ENCODE results near the gene EIF2A.
"Not testable (repeated sequence)": the region's sequence is repeated elsewhere in the genome, so short reads cannot be mapped to it uniquely, and the experiment has no call there.

The EIF2A gene

GRCh38 chr3:150603153-150603979 lies 56.8 kb downstream of the EIF2A start, which contains the start of gene SELENOT:
TSS of gene SELENOT (plus strand) at chr3:150603321. CDS start at chr3:150603363, 42 bp downstream.
- DNase-seq: peak; percentile 90

- no peak for DNase-seq
Observed at GRCh38 chr3:150603980-150604319, 57.4 kb downstream of the EIF2A start.

DNA sequence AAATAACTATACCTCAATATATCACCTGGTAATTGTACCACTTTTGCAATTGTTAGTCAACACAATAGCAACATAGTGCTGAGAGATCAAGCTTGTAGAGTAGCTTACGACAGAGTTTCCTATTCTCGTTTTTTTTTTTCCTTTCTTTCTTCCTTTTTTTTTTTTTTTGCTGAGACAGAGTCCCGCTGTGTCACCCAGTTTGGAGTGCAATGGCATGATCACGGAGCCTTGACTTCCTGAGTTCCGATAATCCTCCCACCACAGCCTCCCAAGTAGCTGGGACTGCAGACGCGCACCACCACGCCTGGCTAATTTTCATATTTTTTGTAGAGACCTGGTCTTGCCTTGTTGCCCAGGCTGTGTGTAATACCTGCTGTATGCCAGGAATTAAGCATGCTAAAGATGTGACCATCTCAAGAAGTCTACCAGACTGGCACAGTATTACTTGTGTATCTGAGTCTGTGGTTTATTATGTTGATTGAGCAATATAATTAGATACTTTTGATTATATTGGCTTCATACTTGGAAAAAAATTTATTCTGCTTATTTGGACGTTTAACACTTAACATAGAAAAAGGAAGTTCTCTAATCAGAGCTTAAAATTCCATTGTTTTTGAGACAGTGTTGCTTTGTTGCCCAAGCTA lies 59.5 kb downstream of the EIF2A start:
- DNase-seq: no peak

DNA sequence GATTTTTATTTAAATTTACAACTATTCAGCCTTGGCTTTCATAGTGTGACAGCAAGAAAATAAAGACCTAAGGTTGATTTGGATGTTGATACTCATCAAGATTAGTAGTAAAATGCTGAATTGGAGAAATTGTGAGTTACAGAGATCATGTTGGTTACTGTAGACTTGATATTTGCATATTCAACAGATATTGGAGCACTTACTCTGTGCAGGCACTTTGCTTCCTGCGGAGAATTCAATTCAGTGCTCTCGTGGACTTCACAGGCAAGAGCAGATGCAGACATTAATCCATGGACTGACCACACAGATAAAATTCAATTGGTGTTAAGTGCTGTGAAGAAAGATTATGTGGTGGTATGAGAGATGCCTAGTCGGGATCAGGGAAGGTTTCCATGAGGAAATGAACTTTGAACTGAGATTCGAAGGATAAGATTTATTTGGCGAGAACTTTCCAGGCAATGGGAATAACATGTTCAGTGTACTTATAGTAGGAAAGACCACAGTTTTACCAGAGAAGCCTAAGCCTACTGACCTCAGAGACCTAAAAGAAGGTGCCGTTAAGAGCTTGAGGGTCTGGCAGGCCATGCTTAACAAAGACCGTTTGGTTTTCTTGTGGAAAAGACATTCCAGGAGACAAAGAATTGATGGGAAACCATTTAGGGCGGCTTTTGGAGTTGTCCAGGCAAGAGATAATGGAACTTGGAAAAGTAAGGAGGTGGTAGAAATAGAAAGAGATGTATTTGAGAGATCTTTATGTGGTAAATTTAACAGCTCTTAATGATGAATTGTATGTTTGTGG lies 60.9 kb downstream of the EIF2A start:
- no peak for DNase-seq

DNA sequence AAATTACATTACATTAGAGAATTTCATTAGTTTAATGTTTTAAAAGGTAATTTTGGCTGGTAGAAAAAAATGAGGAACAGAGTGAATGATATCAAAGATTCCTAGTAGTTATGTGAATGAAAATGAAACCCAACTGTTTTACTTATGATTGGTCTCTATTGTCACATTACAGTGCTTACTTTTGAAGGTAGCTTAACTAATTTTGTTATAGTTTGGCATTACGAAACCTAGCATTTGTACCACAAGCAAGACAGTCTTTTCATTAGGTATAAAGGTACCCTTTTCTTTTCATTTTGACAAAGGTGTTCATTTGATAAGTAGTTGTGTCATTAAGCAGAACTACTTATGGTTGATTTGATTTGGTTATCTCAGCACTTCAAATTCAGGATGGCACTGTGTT lies 63.4 kb downstream of the EIF2A start:
- DNase-seq: no peak

GRCh38 chr3:150610785-150611184 lies 64.2 kb downstream of the EIF2A start:
- DNase-seq: no peak

- DNase-seq: no peak
Observed at GRCh38 chr3:150611666-150612065, 65.1 kb downstream of the EIF2A start.

GRCh38 chr3:150612494-150612893 lies 65.9 kb downstream of the EIF2A start:
- DNase-seq: no peak

DNA sequence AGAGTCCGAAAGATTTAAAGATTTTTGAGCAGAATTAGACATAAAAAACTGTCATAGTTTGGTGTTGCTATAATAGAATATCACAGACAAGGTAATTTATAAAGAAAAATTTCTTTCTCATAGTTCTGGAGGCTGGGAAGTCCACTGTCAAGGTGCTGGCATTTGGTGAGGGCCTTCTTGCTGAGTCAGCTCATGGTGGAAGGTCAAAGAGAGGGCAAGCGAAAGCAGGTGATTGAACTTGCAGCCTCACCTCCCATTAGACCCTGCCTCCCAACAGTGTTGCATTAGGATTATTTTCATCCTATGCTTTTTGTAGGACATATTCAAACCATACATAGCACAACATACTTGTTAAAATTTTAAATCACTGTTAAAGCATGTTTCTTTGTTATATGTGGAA lies 66.4 kb downstream of the EIF2A start:
- DNase-seq: no peak

GRCh38 chr3:150613709-150614480 lies 67.3 kb downstream of the EIF2A start:
- DNase-seq: no peak

- DNase-seq: no peak
Observed at GRCh38 chr3:150620002-150620689, 73.6 kb downstream of the EIF2A start.

DNA sequence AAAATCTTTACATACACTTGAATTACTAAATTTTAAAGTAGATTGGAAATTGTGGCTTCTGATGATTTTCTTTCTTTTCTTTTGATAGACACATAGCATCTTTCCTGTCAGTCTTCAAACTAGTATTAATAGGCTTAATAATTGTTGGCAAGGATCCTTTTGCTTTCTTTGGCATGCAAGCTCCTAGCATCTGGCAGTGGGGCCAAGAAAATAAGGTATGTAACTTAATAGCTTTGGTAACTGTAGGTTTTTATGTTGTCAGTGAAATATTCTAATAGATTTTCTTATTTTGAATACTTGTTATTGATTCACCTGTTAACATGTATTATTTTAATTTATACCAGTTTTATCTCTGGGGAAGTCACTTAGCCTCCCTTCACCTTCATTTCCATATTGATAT lies 76.4 kb downstream of the EIF2A start:
- not testable (repeated sequence) for DNase-seq

DNA sequence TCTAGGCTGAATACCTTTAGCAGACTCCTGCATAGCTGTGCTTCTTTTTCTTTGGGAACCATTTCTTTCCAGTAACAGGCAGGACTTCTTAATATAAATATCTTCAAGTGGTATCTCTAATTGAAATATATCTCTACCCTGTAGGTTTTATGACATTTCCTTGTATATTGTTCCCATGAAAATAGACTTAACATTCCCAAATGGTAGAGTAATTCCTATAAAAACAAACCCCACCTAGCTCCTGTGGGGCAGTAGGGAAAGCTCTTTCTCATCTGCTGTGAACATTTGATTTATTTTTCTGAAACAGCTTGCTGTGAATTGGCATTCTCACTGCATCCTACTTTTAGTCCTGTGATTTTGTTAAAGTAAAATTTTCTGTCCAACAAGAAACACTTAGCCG lies 77.4 kb downstream of the EIF2A start:
- DNase-seq: no peak

DNA sequence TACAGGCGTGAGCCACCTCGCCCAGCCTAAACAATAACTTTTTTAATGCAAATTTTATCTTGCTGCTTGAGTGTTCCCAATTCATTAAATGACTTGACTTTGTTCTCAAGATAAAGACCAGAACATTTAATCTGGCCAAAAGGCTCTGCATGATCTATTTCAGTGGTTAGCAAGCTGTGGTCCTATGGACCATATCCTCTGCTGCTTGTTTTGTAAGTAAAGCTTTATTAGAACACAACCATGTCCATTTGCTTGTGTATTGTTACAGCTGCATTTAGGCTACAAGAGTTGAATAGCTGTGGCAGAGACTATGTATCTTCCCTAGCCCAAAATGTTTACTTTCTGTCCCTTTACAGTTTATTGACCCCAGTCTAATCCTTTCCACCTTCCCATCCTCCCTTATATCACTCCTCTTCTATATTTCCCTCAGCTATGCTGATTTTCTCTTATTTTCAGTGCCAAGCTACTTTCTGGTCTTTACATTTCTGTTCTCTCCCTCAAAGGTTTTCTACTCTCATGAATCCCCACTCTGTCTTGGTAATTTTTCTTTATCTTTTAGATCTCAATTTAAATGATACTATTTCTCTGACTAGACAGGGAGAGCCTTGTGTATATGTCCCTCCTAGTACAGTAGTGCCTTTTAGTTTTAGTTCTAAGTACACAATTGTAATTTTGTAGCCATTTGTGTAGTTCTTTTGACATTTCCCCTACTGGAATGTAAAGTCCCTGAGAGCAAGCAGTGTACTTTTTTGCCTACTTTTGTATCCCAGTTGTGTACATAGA lies 79.8 kb downstream of the EIF2A start:
- no peak for DNase-seq

DNA sequence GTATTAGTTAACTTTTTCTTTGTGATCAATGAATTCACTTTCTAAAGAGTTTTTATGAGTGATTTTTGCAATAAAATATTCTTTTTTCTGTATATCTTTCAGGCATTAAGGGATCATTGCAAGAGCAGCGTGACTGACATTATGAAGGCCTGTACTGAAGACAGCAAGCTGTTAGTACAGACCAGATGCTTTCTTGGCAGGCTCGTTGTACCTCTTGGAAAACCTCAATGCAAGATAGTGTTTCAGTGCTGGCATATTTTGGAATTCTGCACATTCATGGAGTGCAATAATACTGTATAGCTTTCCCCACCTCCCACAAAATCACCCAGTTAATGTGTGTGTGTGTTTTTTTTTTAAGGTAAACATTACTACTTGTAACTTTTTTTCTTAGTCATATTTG lies 81.0 kb downstream of the EIF2A start:
- no peak for DNase-seq

GRCh38 chr3:150631515-150632221 lies 85.1 kb downstream of the EIF2A start:
- DNase-seq: no peak

GRCh38 chr3:150635076-150635475 lies 88.5 kb downstream of the EIF2A start:
- no peak for DNase-seq

DNA sequence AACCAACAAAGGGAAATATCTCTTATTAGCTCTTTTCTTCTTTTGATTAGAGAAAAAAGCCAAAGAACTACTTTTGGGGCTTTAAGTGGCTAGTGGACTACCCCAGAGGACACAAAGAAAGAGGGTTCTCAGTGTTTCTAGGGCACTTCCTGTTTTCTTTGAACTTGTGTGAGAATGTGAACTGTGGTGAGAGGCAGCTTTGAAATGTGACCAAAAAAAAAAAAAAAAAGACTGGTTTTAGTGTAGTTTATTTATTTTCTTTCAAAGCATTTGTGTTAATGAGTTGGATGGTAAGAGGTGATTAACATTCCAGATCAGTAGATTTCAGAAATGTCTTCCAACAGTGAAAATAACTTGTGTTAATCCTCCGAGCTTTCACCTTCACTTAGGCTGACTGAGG lies 88.9 kb downstream of the EIF2A start:
- no peak for DNase-seq

All from activated naive CD4-positive, alpha-beta T cell treated with anti-CD3 and anti-CD28 coated beads, Interleukin-2, amount 50 U/mL, for 16 hours (primary cell).